HG03039 (cell line): Measurements from ENCODE around the gene FILIP1L.
"Not testable (repeated sequence)": the region's sequence is repeated elsewhere in the genome, so short reads cannot be mapped to it uniquely, and the experiment has no call there.

Experiments
- ATAC-seq: cut with Tn5 transposase; IDR thresholded peaks from one replicate; pipeline ENCODE4 v1.9.1; 2021; ENCODE audit warnings: mild to moderate bottlenecking, moderate library complexity; ENCODE audit not compliant: unreplicated experiment

Gene FILIP1L

GRCh38 chr3:99851955-99852354, 262.3 kb downstream of the FILIP1L start:
- no peak for ATAC-seq

- ATAC-seq: no peak
These were observed 263.7 kb downstream of the FILIP1L start for GRCh38 chr3:99850608-99851007.

- no peak for ATAC-seq
These were observed 265.9 kb downstream of the FILIP1L start for GRCh38 chr3:99848433-99848832.

- no peak for ATAC-seq
These were observed 267.7 kb downstream of the FILIP1L start for GRCh38 chr3:99846477-99847160.

- ATAC-seq: no peak
These were observed 268.3 kb downstream of the FILIP1L start for GRCh38 chr3:99845999-99846398.

GRCh38 chr3:99845331-99845730, 269.0 kb downstream of the FILIP1L start:
- ATAC-seq: no peak

GRCh38 chr3:99843590-99844258, 270.6 kb downstream of the FILIP1L start:
- ATAC-seq: no peak

GRCh38 chr3:99842826-99843589, 271.3 kb downstream of the FILIP1L start:
- no peak for ATAC-seq

GRCh38 chr3:99841949-99842348, 272.4 kb downstream of the FILIP1L start:
- ATAC-seq: not testable (repeated sequence)

- no peak for ATAC-seq
These were observed 274.7 kb downstream of the FILIP1L start for GRCh38 chr3:99839613-99840012.

GRCh38 chr3:99838755-99839154, 275.5 kb downstream of the FILIP1L start:
- ATAC-seq: no peak

GRCh38 chr3:99837715-99838114, 276.6 kb downstream of the FILIP1L start:
- ATAC-seq: no peak

GRCh38 chr3:99836681-99837080, 277.6 kb downstream of the FILIP1L start:
- ATAC-seq: no peak

GRCh38 chr3:99834211-99834957, 279.9 kb downstream of the FILIP1L start:
- ATAC-seq: no peak

GRCh38 chr3:99833617-99834205, 280.6 kb downstream of the FILIP1L start:
- ATAC-seq: no peak

GRCh38 chr3:99829844-99830243, 284.5 kb downstream of the FILIP1L start:
- ATAC-seq: no peak

- ATAC-seq: no peak
These were observed 289.2 kb downstream of the FILIP1L start for GRCh38 chr3:99825004-99825640.

GRCh38 chr3:99823723-99824711, 290.3 kb downstream of the FILIP1L start:
- no peak for ATAC-seq

GRCh38 chr3:99818818-99819217, 295.5 kb downstream of the FILIP1L start:
- no peak for ATAC-seq
